Iris pigment epithelial cell (primary cell): Measurements from ENCODE around the gene CDT1.
"Not testable (repeated sequence)": the region's sequence is repeated elsewhere in the genome, so short reads cannot be mapped to it uniquely, and the experiment has no call there.

Experiments
- DNase-seq: peaks from one replicate; pipeline ENCODE4 v3.0.0-alpha.2; 2011; ENCODE audit warnings: low read depth

Gene CDT1

DNA sequence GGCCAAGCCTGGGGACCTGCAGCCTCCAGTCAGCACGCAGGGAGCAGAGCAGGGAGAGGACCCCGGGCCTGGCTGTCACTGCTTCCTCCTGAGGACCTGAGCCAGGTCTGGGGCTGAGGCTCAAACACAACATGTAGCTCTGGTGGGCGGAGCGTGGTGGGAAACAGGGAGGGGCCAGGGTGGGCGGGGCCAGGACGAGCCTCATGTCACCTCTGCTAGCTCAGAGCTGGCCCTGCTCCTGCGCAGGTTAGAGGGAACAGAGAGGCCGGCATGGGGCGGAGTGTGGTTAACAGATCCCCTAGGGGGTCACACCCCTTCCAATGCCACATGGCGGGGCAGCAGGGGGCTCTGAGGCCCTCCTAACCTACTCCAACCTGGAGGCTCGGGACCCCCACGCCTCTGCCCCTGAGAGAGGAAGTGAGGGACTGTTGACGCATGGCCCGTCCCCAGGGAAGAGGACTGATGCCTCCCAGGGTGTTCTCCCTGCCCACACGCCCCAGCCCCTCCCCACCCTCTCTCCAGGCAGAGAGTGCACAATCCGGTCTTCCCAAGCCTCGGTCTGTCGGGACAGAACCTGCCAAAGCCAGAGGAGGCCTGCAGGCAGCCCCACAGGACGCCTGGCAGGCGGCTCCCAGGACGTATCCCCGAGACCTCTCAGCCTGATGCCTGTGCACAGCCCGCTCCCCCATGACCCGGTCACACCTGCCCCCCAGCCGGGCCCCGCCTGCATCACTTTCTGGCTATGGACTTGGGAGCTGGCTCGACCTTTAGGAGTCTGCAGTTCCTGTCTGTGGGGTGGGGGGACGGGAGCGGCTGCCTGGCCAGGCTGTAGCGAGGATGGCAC is 33.8 kb upstream of the CDT1 start:
- DNase-seq, result no peak

DNA sequence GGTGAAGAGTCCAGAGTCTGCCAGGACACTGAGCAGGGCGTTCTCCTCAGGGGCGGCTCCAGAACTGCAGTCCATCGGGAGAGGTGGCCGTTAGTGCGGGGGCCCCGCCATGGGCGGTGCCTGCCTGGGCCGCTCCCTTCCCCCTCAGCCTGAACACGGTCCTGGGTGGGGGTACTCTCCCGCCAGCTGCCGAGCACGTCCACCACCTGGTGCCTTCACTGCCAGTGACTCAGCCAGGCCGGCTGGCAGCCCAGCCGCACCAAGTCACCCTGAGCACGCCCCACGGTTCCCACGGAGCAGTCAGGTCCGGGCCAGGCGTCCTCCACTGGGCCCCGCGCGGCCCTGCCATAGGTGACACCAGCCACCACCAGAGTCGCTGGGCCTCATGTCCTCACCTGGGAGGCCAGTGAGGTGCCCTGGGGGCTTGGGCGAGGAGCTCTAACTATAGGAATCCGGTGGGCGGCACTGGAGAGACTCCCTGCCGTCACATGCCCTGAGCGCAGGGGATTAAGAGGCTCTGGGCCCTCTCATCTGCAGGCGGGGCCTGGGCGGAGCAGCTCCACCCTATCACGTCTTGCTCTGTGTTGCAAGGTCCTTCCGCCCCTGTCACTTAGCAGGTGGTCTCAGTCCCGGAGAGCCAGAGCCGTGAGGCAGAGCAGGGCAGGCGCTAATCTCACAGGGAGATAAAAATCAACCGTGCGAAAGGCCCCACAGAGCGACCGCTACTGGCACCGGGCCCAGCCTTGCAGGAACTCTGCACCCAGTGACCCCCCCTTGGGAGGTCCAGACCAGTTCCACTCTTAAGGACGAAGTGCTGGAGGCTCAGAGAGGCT is 32.9 kb upstream of the CDT1 start:
- DNase-seq, result peak; percentile 91

DNA sequence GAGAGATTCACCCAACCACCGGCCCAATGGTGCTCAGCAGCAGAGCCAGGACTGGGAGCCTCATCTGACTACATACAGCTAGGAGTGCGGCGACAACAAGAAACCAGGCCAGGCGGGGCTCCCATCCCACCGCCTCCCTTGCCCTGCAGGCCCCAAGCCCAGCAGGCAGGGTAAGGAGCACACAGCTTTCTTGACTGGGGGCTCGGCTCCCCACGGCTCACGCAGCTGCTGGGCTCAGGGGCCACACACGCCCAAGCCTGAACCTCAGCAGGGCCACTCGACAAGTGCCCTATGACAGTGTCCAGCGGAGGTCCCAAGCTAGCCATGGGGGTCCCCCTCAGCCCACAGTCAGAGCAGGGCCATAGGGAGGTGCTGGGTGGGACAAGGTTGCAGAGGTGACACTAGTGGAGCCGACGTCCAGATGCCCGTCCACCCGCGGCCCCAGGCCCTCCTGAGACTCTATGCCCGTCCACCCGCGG is 32.3 kb upstream of the CDT1 start:
- DNase-seq, result no peak

DNA sequence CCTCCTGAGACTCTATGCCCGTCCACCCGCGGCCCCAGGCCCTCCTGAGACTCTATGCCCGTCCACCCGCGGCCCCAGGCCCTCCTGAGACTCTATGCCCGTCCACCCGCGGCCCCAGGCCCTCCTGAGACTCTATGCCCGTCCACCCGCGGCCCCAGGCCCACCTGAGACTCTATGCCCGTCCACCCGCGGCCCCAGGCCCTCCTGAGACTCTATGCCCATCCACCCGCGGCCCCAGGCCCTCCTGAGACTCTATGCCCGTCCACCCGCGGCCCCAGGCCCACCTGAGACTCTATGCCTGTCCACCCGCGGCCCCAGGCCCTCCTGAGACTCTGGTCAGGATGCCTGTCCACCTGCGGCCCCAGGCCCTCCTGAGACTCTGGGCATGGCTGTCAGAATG is 31.8 kb upstream of the CDT1 start:
- not testable (repeated sequence) for DNase-seq

DNA sequence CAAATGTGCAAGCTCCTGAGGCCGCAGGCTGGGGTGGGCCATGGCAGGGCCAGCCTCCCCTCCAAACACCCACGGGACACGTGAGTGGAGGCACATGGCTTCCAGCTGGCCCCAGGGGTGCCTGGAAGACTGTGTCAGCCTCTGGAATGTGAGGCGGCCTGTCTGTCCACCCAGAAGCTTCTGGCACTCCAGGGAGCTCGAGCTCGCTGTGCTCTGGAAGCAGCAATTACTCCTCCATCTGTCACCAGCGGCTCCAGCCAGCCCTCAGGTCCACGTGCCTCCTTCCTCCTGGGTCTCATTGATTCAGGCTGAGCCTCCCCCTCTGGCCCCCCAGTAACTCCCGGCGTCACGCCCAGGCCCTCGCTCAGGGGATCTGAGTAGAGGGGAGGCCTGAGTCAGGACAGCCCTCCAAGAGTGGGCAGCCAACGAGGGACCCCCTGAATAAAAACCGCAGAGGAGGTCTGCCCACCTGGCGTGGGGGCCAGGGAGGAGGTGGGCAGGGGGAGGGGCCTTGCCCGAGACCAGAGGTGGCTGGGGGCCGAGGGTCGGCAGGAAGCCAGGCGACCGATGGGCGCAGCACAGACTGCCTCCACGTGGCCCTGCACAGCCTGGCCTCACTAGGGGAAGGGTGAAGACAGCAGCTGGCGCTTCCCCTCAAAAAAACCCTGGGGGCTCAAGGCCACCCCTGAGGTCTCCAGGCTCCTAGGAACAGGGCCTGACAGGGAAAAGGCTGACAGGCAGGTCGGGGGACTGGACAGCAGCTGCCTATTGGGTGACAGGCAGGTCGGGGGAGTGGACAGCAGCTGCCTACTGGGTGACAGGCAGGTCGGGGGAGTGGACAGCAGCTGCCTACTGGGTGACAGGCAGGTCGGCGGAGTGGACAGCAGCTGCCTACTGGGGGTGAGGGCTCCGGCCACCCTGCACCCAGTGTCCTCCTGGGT is 30.4 kb upstream of the CDT1 start:
- peak; percentile 88 for DNase-seq

DNA sequence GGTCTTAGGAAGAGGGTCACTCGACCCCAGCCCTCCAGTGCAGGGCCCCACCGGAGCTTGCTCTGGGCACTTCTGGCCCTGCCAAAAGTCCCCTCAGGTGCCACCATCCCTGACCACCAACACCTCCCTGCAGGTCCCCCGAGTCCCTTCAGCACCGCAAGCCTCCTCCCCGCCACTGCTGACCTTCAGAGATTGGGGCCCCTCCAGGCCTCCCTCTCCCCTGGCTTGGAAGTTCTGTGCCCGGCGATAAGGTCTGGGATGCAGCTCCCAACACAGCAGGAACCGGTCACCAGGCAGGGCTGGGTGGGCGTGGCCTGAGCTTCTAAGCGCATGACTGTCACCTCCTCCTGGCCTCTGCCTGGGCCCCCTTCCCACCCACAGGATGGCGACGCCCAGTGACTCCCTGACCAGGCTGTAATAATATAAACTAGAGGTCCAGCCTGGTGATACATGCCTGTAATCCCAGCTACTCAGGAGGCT is 29.7 kb upstream of the CDT1 start:
- DNase-seq, result peak; percentile 33

DNA sequence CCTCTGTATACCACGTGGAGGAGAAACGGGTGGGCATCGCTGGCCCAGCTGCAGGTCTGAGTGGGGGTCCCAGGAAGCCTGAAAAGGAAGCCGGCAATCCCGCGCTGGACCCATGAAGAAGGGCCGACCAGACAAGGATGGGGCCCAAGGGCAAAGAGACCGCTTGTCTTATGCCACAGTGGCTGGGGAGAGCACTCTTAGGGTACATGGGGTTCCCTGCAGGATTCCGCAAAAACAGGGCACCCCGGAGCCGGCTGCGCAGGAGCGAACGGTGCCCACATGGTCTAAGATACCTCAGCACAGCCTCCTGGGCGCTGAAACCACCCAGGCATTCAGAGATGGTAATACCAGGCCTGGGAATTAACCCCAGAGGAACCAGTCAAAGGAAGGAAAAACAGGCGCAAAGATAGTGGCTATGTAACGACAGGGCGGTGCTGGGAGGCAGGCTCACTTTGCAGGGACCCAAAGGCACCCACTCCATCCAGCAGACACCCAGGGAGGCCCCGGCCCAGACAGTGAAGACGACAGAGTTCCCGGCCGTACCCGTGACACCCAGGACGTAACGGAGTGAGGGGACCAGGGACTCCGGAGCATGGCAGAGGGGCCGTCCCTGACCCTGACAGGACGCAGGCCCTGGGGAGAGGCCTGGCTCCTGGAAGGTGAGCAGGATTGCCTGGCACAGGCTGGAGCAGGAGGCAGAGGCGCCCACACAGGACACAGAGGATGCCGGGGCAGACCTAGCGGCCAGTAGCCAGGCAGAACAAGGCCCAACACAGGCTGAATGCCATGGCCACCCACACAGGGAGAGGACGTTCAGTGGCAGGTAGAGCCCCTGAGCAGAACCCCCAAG is 28.8 kb upstream of the CDT1 start:
- no peak for DNase-seq

DNA sequence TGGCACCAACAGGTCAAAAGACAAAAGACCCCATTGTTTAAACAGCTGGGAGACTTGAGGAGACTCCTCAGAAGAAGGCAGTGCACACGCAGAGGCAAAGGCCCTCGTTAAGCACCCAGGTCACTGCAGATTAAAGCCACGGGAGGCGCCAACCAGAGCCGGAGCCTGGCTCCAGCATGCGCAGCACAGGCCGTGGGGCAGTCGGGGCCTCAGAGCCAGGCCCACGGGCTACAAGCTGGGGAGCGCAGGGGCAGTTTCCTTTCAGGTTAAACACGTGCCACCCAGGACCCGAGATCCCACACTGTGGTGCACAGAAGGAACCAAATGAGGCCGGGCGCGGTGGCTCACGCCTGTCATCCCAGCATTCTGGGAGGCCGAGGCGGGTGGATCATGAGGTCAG is 27.8 kb upstream of the CDT1 start:
- no peak for DNase-seq

DNA sequence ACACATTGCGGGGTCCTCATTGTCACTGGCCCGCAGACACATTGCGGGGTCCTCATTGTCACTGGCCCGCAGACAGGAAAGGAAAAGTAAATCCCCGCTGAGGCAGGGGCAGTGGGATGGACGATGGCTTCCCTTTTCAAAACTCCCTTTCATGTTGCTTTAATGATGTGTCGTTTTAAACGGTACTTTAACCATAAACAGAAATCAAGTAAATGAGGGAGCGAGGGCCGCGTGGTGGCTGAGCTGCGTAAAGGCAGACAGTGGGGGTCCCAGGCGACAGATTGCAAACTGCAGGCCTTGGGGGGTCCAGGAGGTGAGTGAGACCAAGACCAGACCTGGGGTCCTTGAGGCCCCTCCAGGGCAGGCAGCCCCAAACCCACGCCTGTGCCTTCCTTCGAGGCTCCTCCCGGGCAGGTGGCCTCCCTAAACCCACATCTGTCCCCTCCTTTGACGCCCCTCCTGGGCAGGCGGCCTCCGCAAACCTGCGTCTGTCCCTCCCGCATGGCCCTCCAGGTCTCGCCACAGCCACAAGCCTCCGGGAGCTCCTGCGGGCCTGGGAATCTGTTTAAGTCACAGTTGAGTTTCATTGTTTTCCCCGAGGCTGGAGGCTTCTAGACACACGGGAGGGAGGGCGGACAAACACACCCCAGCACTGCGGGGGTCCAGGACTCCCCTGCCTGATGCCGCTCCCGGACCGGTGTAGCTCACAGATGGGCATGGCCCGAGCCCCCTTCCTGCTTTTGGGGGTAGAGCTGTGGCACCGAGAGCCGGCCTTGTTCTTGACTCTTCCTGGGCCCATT is 25.9 kb upstream of the CDT1 start:
- no peak for DNase-seq

DNA sequence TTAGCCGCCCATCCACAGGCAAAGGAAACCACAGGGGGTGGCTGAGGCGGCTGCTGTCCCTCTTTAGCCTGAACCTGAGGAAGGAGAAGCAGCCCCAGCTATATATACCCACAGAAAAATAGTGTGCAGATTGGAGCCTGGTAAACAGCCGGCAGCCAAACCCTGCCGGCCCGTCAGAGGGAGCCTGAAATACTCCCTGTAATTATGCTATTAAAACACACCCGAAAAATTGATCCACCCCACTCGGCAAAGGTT is 25.4 kb upstream of the CDT1 start:
- no peak for DNase-seq

DNA sequence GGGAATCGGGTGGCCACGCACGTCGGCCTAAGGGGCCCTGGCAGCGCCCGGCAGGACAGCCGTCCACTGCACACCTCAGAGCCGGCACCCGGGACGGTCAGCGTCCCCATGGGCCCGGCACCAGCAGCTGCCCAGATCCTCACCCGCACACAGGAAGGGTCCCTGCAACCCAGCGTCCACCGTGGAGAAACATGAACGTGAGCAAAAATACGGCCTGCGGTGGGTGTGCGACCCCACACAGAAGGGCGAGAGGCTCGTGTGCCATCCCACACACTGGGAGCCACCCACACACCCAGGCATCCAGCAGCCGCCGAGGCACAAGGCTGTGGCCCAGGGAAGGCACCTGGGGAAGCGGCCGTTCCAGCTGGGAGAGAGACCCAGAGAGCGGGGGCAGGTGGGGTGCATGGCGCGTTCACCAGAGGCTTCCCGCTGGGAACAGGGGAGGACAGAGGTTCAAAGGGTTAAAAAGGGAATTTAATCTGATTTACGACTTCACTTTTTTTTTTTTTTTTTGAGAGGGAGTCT is 25.0 kb upstream of the CDT1 start:
- DNase-seq, result no peak

DNA sequence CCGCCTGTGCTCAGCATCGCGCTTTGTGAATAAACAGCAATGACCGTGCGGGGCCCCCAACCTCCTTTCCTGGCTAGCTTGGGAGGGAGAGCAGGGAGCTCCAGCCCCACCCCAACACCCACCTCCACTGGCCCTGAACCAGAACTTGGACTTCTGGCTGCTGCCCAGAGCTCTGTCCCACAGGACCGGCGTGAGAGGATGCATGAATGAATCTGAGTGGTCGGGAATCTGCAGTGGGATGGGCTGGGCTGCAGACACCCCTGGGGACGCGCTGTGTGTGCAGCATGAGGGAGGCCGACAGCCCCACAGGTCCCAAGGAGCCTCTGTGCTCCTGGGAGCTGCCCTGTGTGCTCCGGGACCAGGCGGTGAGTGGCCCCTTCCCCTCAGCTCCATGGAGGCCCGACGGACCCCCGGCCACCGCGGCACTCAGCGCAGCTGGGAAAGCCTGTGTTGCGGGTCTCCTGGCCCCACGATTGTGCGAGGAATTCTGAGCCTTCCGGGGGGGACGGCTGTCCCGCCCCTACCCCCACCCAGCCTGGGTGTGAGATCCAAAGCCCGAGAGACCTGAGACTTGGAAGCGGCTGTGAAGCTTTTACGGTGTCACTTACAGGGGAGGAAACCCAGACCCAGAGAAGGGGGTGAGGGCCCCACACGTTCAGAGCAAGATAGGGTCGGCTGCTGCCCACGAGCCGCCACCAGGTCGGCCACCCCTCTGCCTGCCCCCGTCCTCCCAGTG is 24.0 kb upstream of the CDT1 start:
- no peak for DNase-seq

DNA sequence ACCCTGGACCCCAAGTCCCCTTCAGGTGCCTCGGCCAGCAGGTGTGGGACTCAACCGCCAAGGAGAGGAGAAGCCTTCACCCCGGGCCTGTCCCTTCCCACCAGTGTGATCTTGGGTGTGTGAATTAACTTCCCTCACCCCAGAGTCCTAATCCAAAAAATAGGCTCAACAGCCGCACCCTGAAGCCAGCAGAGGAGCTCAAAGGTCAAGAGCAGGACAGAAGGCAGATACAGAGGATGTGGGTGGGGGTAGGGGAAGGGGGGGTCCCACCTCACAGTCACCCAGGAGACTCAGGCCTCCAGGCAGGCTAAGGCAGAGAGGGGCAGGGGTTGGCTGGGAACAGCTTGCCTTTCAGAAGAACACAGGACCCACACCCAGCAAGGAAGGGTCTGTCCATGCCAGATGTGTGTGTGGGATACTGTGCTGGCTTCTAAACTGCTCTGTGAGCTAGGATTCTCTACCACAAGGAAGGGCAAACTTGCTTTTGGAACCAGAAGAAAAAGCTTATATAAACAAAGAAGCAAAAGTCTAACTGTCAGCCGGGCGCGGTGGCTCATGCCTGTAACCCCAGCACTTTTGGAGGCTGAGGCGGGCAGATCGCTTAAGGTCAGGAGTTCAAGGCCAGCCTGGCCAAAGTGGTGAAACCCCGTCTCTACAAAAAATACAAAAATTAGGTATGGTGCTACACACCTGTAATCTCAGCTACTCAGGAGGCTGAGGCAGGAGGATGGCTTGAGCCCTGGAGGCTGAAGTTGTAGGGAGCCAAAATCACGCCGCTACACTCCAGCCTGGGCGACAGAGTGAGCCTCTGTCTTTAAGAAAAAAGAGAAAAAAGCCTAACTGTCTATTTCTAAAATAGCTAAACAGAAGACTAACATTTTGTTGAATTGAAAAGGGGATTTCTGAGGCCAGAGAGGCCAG is 23.2 kb upstream of the CDT1 start:
- DNase-seq, result no peak

DNA sequence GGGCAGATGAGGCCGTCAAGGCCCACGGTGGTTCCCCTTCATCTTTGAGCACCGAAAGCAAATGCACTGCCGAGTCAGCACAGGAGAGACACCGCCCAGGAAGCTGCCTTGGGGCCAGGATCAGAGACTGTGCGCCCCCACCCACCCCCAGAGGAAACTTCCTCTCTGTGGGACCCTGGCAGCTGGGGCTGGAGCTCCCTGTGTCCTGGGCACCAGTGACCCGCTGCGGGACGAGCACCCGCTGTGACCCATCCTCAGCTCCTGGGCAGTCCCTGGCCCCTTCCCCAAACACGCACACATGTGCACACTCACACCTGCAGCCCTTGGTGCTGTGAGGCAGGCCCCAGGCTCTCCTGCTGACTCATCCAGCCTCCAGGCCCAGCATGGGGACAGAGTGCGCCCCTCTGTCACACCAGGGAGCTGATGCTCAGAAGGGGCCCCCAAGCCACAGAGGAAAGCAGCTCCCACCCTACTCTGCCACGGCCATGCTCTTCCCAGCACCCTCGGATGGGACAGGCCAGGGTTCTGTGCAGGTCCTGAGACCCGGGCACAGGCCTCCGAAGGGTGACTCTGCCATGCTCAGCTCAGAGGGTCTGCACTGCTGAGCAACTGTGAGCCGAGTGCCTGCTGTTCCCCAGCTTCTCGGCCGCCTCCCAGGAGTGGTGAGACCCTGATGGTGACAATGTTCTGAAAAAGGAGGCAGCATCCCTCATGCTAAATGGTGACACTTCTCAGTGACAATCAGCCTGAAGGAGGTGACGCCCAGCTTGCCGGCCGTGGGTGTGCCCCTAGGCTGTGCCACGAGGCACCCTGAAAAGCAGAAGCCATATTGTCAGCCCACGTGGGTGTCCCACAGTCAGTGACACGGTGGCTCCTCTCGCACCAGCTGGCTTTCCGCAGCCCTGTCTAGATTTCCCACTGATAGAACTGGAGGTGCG is 22.2 kb upstream of the CDT1 start:
- no peak for DNase-seq

DNA sequence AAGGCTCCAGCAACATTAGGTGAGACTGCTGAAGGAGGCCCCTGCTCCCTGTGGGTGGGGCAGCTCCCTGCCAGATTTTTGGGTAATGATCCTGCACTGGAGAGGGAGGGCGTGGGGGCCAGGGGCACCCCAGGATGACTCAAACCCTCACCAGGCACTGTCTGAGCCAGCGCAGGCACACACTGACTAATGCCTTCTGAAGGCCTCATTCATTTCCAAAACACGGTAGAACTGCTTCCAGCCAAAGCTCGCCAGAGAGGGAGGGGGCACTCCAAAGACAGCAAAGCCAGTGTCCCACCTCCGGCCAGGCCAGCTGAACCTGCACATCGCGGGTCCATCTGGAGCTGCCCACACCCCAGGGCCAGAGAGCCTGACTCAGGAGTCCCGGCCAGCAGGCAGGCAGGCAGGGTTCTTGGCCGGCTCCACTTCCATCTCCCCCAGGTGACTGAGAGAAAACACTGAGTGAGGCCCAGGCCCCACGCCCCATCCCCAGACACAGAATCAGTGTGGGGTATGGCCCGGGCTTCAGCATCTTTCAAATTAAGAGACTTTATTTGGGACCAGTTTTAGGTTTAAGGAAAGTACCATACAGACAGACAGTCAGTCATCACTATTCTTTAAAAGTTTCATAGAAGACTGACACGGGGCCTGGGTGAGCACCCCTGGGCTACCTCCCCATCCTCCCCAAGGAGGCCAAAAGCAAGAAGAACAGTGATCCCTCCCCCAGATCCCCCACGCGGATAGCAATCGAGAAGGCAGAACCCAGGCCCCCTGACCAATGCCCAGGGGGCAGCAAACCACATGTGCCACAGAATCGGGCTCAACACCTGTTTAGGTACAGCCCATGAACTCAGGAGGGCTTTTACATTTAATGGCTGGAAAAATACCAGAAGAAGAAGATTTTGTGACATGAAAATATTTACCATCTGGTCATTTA is 20.9 kb upstream of the CDT1 start:
- DNase-seq, result peak; percentile 77
